A549 treated with AZD2906 at 1 μM for 4 hours (cell line): Measurements from ENCODE around the gene RALBP1. TPM values are rescaled to one million over a fixed set of nuclear protein-coding genes. Genes with fewer than 3 reads are reported as not detected.

Experiments
- total RNA-seq: library from RNA; stranded (reverse); fragments of 200-300 nt; extraction: Qiagen RNA extraction; gene quantifications from 5 replicates; pipeline ENCODE4 v1.2.3, GENCODE V29; 2022

Gene RALBP1
- total RNA-seq, result 24.9 to 29.3 TPM (median 28.6 TPM) in 5 replicates

GRCh38 chr18:9474983-9475642 is at the start of gene RALBP1:
TSS of gene RALBP1 (plus strand) at chr18:9475513. CDS start at chr18:9513046, 37,533 bp downstream.

Other genes with a start within 250 kb of the RALBP1 start
- gene TWSG1, start 140.7 kb upstream of the RALBP1 start, total RNA-seq, result 12.8 to 16.7 TPM (median 16.5 TPM) in 5 replicates
- gene PPP4R1, start 139.0 kb downstream of the RALBP1 start, total RNA-seq, result 35.1 to 42.1 TPM (median 37.4 TPM) in 5 replicates
- gene RAB31, start 232.8 kb downstream of the RALBP1 start, total RNA-seq, result 15.0 to 27.7 TPM (median 19.1 TPM) in 5 replicates